ENCODE results near the gene IRAG1.

GRCh38 chr11:10664496-10664895 lies 29.1 kb downstream of the IRAG1 start:
- TF ChIP-seq, protein P1, sequence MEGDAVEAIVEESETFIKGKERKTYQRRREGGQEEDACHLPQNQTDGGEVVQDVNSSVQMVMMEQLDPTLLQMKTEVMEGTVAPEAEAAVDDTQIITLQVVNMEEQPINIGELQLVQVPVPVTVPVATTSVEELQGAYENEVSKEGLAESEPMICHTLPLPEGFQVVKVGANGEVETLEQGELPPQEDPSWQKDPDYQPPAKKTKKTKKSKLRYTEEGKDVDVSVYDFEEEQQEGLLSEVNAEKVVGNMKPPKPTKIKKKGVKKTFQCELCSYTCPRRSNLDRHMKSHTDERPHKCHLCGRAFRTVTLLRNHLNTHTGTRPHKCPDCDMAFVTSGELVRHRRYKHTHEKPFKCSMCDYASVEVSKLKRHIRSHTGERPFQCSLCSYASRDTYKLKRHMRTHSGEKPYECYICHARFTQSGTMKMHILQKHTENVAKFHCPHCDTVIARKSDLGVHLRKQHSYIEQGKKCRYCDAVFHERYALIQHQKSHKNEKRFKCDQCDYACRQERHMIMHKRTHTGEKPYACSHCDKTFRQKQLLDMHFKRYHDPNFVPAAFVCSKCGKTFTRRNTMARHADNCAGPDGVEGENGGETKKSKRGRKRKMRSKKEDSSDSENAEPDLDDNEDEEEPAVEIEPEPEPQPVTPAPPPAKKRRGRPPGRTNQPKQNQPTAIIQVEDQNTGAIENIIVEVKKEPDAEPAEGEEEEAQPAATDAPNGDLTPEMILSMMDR (IDR thresholded peaks at IDR 0.05; ENCODE audit: insufficient read depth, low read length, poor library complexity, severe bottlenecking): no peak
- no peak for TF ChIP-seq EZH2phosphoT487 (conservative IDR thresholded peaks at IDR 0.05; ENCODE audit: low read length)
